Uterus (tissue), 4 donors: Measurements from ENCODE around the gene PLEKHG7. TPM values are rescaled to one million over a fixed set of nuclear protein-coding genes. Genes with fewer than 3 reads are reported as not detected.

Experiments
- DNase-seq, 2 donors: peaks; one replicate each; pipeline ENCODE4 v3.0.0-alpha.2; 2019 to 2020
- H3K27ac ChIP-seq, 2 donors: fragments of 200-600 bp; sonication (generic); 1 replicate in 1 of 2; 2 replicates in 1 of 2; pipeline ENCODE4 v1.5.1; 2016 to 2018
- H3K27me3 ChIP-seq, 2 donors: fragments of 200-600 bp; sonication (generic); one replicate each; pipeline ENCODE4 v1.5.1; 2018 to 2019; ENCODE audit warnings: control low read depth in 1 of 2
- H3K36me3 ChIP-seq, 2 donors: fragments of 200-600 bp; sonication (generic); one replicate each; pipeline ENCODE4 v1.5.1; 2019; ENCODE audit warnings: control low read depth in 1 of 2
- H3K4me1 ChIP-seq, 2 donors: fragments of 200-600 bp; sonication (generic); one replicate each; pipeline ENCODE4 v1.5.1; 2018 to 2019; ENCODE audit warnings: control low read depth in 1 of 2
- H3K4me3 ChIP-seq, 2 donors: fragments of 200-600 bp; sonication (generic); 1 replicate in 1 of 2; 2 replicates in 1 of 2; pipeline ENCODE4 v1.5.1; 2018 to 2019; ENCODE audit warnings: mild to moderate bottlenecking in 1 of 2
- H3K9me3 ChIP-seq, 2 donors: fragments of 200-600 bp; sonication (generic); one replicate each; pipeline ENCODE4 v1.5.1; 2019; ENCODE audit warnings: control low read depth in 1 of 2
- CTCF ChIP-seq, 4 experiments: fragments of 200-600 bp in 2 of 4; fragments of 450-650 bp in 2 of 4; sonication (generic) in 2 of 4; IDR thresholded peaks; one replicate each; pipeline ENCODE4 v1.5.1; 2016 to 2019; ENCODE audit warnings: antibody characterized with exemption in 4 of 4, mild to moderate bottlenecking in 2 of 4, moderate library complexity in 1 of 4
- POLR2A ChIP-seq, 2 donors: fragments of 450-650 bp; IDR thresholded peaks; one replicate each; pipeline ENCODE4 v1.6.1; 2016; ENCODE audit warnings: antibody characterized with exemption in 2 of 2, mild to moderate bottlenecking in 1 of 2, moderate library complexity in 1 of 2
- intact Hi-C: fragments of 100-400 bp; cut with DNase I; formaldehyde crosslinking; loops from one replicate; pipeline ENCODE4 v1.15.1; 2023; ENCODE audit warnings: low total_unique reads
- total RNA-seq, 4 donors: library from RNA; depleted of rRNA in 3 of 4; stranded (reverse); fragments of >200 nt in 3 of 4; gene quantifications; one replicate each; pipeline versions ENCODE4 v1.1.0 to v1.2.4, GENCODE V29; 2014 to 2023
- donor health status: DM: yes; HTN: yes; CAD: no.

Gene PLEKHG7
- total RNA-seq, 4 donors from 2014 or later: 0.26 to 1.5 TPM; not detected in 2

- Histone ChIP-seq H3K27ac (no peak overlapping the region), H3K4me1 (no peaks in the 10 kb centered on the region), H3K27me3 (no peaks in the 10 kb centered on the region), H3K4me3 (no peak overlapping the region), H3K9me3 (no peaks in the 10 kb centered on the region), H3K36me3 (no peaks in the 10 kb centered on the region)
- DNase-seq: no peak
- TF ChIP-seq CTCF (IDR thresholded peaks at IDR 0.05) (no peak), POLR2A (IDR thresholded peaks at IDR 0.05) (no peak)
- intact Hi-C loops: no loop called here
Measured at GRCh38 chr12:92674500-92674899, 28.3 kb upstream of the PLEKHG7 start.

- intact Hi-C loops: no loop called here
- DNase-seq: no peak
- H3K27ac ChIP-seq: no peak overlapping the region
- H3K4me3 ChIP-seq: no peak overlapping the region
- no peaks in the 10 kb centered on the region for H3K36me3 ChIP-seq
- no peaks in the 10 kb centered on the region for H3K27me3 ChIP-seq
- TF ChIP-seq CTCF (IDR thresholded peaks at IDR 0.05) (no peak), POLR2A (IDR thresholded peaks at IDR 0.05) (no peak)
- no peaks in the 10 kb centered on the region for H3K4me1 ChIP-seq
- H3K9me3 ChIP-seq: no peaks in the 10 kb centered on the region
Measured at GRCh38 chr12:92675092-92675865, 27.5 kb upstream of the PLEKHG7 start.

GRCh38 chr12:92676710-92677109 lies 26.1 kb upstream of the PLEKHG7 start:
- H3K9me3 ChIP-seq: no peaks in the 10 kb centered on the region
- no peak overlapping the region for H3K4me3 ChIP-seq
- intact Hi-C loops: no loop called here
- H3K27ac ChIP-seq: no peak overlapping the region
- no peak for DNase-seq
- TF ChIP-seq CTCF (IDR thresholded peaks at IDR 0.05) (no peak), POLR2A (IDR thresholded peaks at IDR 0.05) (no peak)
- H3K36me3 ChIP-seq: no peaks in the 10 kb centered on the region
- H3K4me1 ChIP-seq: no peaks in the 10 kb centered on the region
- no peaks in the 10 kb centered on the region for H3K27me3 ChIP-seq

GRCh38 chr12:92690601-92691000 lies 12.2 kb upstream of the PLEKHG7 start:
- H3K27me3 ChIP-seq: no peaks in the 10 kb centered on the region
- intact Hi-C loops: no loop called here
- TF ChIP-seq POLR2A (IDR thresholded peaks at IDR 0.05) (no peak), CTCF (IDR thresholded peaks at IDR 0.05) (no peak)
- no peaks in the 10 kb centered on the region for H3K4me1 ChIP-seq
- no peaks in the 10 kb centered on the region for H3K36me3 ChIP-seq
- no peaks in the 10 kb centered on the region for H3K9me3 ChIP-seq
- DNase-seq: no peak
- H3K27ac ChIP-seq: no peak overlapping the region
- no peak overlapping the region for H3K4me3 ChIP-seq

GRCh38 chr12:92695056-92695455 lies 7.7 kb upstream of the PLEKHG7 start:
- Histone ChIP-seq H3K36me3 (no peaks in the 10 kb centered on the region), H3K4me1 (no peaks in the 10 kb centered on the region), H3K4me3 (no peak overlapping the region), H3K27me3 (no peaks in the 10 kb centered on the region), H3K27ac (no peak overlapping the region), H3K9me3 (no peaks in the 10 kb centered on the region)
- intact Hi-C loops: no loop called here
- no peak for DNase-seq
- TF ChIP-seq CTCF (IDR thresholded peaks at IDR 0.05) (no peak), POLR2A (IDR thresholded peaks at IDR 0.05) (no peak)
